ENCODE data around the gene ASPSCR1. TPM values are rescaled to one million over a fixed set of nuclear protein-coding genes. Genes with fewer than 3 reads are reported as not detected.

Gene ASPSCR1
- total and polyA plus RNA-seq, 2 of the 13 experiments (the other 11 are each of a cell fraction or from before 2014, with no cell fraction given): 274 to 314 TPM

- TF ChIP-seq ZBTB38 (CRISPR knock-in tag; IDR thresholded peaks at IDR 0.05): no peak; the same call in 1 of the 2 replicates
- TF ChIP-seq NPAS2 (CRISPR knock-in tag; IDR thresholded peaks at IDR 0.05; ENCODE audit: borderline replicate concordance): no peak
- TF ChIP-seq DMAP1 (CRISPR knock-in tag; IDR thresholded peaks at IDR 0.05): peak; percentile 93
- TF ChIP-seq RNF2 (conservative IDR thresholded peaks at IDR 0.05; ENCODE audit: low read depth): peak; percentile 88
- TF ChIP-seq, protein P1, sequence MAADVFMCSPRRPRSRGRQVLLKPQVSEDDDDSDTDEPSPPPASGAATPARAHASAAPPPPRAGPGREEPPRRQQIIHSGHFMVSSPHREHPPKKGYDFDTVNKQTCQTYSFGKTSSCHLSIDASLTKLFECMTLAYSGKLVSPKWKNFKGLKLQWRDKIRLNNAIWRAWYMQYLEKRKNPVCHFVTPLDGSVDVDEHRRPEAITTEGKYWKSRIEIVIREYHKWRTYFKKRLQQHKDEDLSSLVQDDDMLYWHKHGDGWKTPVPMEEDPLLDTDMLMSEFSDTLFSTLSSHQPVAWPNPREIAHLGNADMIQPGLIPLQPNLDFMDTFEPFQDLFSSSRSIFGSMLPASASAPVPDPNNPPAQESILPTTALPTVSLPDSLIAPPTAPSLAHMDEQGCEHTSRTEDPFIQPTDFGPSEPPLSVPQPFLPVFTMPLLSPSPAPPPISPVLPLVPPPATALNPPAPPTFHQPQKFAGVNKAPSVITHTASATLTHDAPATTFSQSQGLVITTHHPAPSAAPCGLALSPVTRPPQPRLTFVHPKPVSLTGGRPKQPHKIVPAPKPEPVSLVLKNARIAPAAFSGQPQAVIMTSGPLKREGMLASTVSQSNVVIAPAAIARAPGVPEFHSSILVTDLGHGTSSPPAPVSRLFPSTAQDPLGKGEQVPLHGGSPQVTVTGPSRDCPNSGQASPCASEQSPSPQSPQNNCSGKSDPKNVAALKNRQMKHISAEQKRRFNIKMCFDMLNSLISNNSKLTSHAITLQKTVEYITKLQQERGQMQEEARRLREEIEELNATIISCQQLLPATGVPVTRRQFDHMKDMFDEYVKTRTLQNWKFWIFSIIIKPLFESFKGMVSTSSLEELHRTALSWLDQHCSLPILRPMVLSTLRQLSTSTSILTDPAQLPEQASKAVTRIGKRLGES (CRISPR knock-in tag; IDR thresholded peaks at IDR 0.05; ENCODE audit: borderline replicate concordance): peak; percentile 93
- TF ChIP-seq PLRG1 (conservative IDR thresholded peaks at IDR 0.05): no peak
- TF ChIP-seq PLSCR1 (CRISPR knock-in tag; IDR thresholded peaks at IDR 0.05; ENCODE audit: borderline replicate concordance): peak; percentile 7; the same call in 1 of the 2 replicates
- 0 out of 2 replicates have a peak, but pooled peaks have one; percentile 66 for TF ChIP-seq ZIK1 (CRISPR knock-in tag; IDR thresholded peaks at IDR 0.05; ENCODE audit: borderline replicate concordance, low read depth)
- TF ChIP-seq ZKSCAN8 (CRISPR knock-in tag; IDR thresholded peaks at IDR 0.05; ENCODE audit: borderline replicate concordance): peak; percentile 67
- TF ChIP-seq ERF (CRISPR knock-in tag; IDR thresholded peaks at IDR 0.05): peak; percentile 94
- TF ChIP-seq KMT2A (CRISPR knock-in tag; IDR thresholded peaks at IDR 0.05): peak; percentile 69; the same call in 1 of the 2 replicates
- TF ChIP-seq ZBTB26 (CRISPR knock-in tag; IDR thresholded peaks at IDR 0.05; ENCODE audit: borderline replicate concordance): peak; percentile 82
- TF ChIP-seq ZNF546 (CRISPR knock-in tag; conservative IDR thresholded peaks at IDR 0.05): 0 out of 2 replicates have a peak, but pooled peaks have one; percentile 52
- TF ChIP-seq, protein P2, sequence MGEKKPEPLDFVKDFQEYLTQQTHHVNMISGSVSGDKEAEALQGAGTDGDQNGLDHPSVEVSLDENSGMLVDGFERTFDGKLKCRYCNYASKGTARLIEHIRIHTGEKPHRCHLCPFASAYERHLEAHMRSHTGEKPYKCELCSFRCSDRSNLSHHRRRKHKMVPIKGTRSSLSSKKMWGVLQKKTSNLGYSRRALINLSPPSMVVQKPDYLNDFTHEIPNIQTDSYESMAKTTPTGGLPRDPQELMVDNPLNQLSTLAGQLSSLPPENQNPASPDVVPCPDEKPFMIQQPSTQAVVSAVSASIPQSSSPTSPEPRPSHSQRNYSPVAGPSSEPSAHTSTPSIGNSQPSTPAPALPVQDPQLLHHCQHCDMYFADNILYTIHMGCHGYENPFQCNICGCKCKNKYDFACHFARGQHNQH (CRISPR knock-in tag; IDR thresholded peaks at IDR 0.05): peak; percentile 88
- TF ChIP-seq NR2F6 (IDR thresholded peaks at IDR 0.05): peak; percentile 26; the same call in 1 of the 2 replicates
- peak; percentile 78 for TF ChIP-seq NR2F6 (CRISPR knock-in tag; IDR thresholded peaks at IDR 0.05)
- TF ChIP-seq HNF4A (CRISPR knock-in tag; IDR thresholded peaks at IDR 0.05): peak; percentile 61
- TF ChIP-seq ZNF589 (CRISPR knock-in tag; conservative IDR thresholded peaks at IDR 0.05): peak; percentile 34; the same call in 1 of the 2 replicates
- TF ChIP-seq CREM (IDR thresholded peaks at IDR 0.05): peak; percentile 57
- no peak for TF ChIP-seq CREM (CRISPR knock-in tag; IDR thresholded peaks at IDR 0.05)
- TF ChIP-seq ZNF569 (CRISPR knock-in tag; IDR thresholded peaks at IDR 0.05; ENCODE audit: borderline replicate concordance): no peak; the same call in 1 of the 2 replicates
- TF ChIP-seq FOXM1 (CRISPR knock-in tag; IDR thresholded peaks at IDR 0.05): 0 out of 2 replicates have a peak, but pooled peaks have one; percentile 74
- TF ChIP-seq, protein P3, sequence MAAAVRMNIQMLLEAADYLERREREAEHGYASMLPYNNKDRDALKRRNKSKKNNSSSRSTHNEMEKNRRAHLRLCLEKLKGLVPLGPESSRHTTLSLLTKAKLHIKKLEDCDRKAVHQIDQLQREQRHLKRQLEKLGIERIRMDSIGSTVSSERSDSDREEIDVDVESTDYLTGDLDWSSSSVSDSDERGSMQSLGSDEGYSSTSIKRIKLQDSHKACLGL (CRISPR knock-in tag; IDR thresholded peaks at IDR 0.05): peak; percentile 90
- peak; percentile 78; the same call in 1 of the 2 replicates for TF ChIP-seq ZNF34 (CRISPR knock-in tag; IDR thresholded peaks at IDR 0.05; ENCODE audit: borderline replicate concordance)
- TF ChIP-seq PHF5A (CRISPR knock-in tag; IDR thresholded peaks at IDR 0.05; ENCODE audit: low read depth, unreplicated experiment): peak; percentile 53
Observed at GRCh38 chr17:81991684-81992305, 14.4 kb downstream of the ASPSCR1 start (continued).
